B cell (primary cell): ENCODE results near the gene NAALADL1. TPM values are rescaled to one million over a fixed set of nuclear protein-coding genes. Genes with fewer than 3 reads are reported as not detected.
A peak's percentile ranks its signal among the peaks of the same experiment; 100 is the strongest.

ENCODE experiments used
- ATAC-seq: fragments of 200-7000 bp; cut with Tn5 transposase; one replicate; pipeline ENCODE4 v1.10.0; 2021; ENCODE audit warnings: low read depth, mild to moderate bottlenecking, moderate number of reproducible peaks, moderate library complexity
- CTCF ChIA-PET: fragments of 350-600 bp; sonication (Branson Sonifier 250); formaldehyde crosslinking; loops from one replicate; lab custom pipeline; 2021; ENCODE audit warnings: antibody characterized with exemption, inconsistent platforms; lab: Charles Lee
- POLR2A ChIA-PET: fragments of 350-600 bp; sonication (Branson Sonifier 250); formaldehyde crosslinking; loops from one replicate; lab custom pipeline; 2021; ENCODE audit warnings: antibody characterized with exemption; lab: Charles Lee
- DNase-seq: peaks from one replicate; pipeline ENCODE4 v3.0.0; 2013
- H2AFZ ChIP-seq: 2 replicates; pipeline ENCODE4 v1.6.1; 2012; ENCODE audit warnings: mild to moderate bottlenecking, low read depth, low read length; ENCODE audit not compliant: insufficient read depth, poor library complexity, severe bottlenecking
- H3K27ac ChIP-seq, 2 donors: 1 replicate in 1 of 2; 2 replicates in 1 of 2; pipeline ENCODE4 v1.5.1; 2012 to 2013; ENCODE audit warnings: low read length in 2 of 2, mild to moderate bottlenecking in 2 of 2, moderate library complexity in 1 of 2
- H3K27me3 ChIP-seq, 4 experiments: fragments of 200-600 bp in 1 of 4; sonication (generic) in 1 of 4; replicated peaks in 1 of 4; 1 replicate in 2 of 4; 2 replicates in 2 of 4; pipeline versions ENCODE4 v1.6.1 to v1.7.0; 2013 to 2016; ENCODE audit warnings: low read length in 3 of 4, mild to moderate bottlenecking in 2 of 4, mixed read lengths in 1 of 4, moderate library complexity in 1 of 4; ENCODE audit not compliant: insufficient read depth in 4 of 4, control insufficient read depth in 3 of 4; ENCODE audit errors: control extremely low read depth in 1 of 4
- H3K36me3 ChIP-seq, 2 experiments: replicated peaks in 1 of 2; 1 replicate in 1 of 2; 2 replicates in 1 of 2; pipeline versions ENCODE4 v1.6.1 to v1.7.1; 2013; ENCODE audit warnings: low read length in 1 of 2; ENCODE audit not compliant: insufficient read depth in 2 of 2, control insufficient read depth in 1 of 2; ENCODE audit errors: control extremely low read depth in 1 of 2, extremely low read depth in 1 of 2
- H3K4me1 ChIP-seq, 2 donors: fragments of 200-600 bp in 1 of 2; sonication (generic) in 1 of 2; 1 replicate in 1 of 2; 2 replicates in 1 of 2; pipeline versions ENCODE4 v1.5.1 to v1.6.1; 2013 to 2017; ENCODE audit warnings: low read length in 2 of 2; ENCODE audit not compliant: control insufficient read depth in 2 of 2, insufficient read depth in 2 of 2
- H3K4me2 ChIP-seq: replicated peaks from 2 replicates; pipeline ENCODE3; 2012; ENCODE audit warnings: mild to moderate bottlenecking, low read depth, low read length; ENCODE audit not compliant: poor library complexity, severe bottlenecking
- H3K4me3 ChIP-seq, 5 experiments: fragments of 200-600 bp in 1 of 5; sonication (generic) in 1 of 5; 1 replicate in 3 of 5; 2 replicates in 2 of 5; pipeline versions ENCODE4 v1.5.1 to v1.7.0; 2011 to 2016; ENCODE audit warnings: low read length in 4 of 5, mild to moderate bottlenecking in 4 of 5, low read depth in 2 of 5, control low read depth in 1 of 5, moderate library complexity in 1 of 5; ENCODE audit not compliant: insufficient read depth in 1 of 5; ENCODE audit errors: control extremely low read depth in 1 of 5, extremely low read depth in 1 of 5
- H3K79me2 ChIP-seq: fragments of 200-600 bp; sonication (generic); one replicate; pipeline ENCODE4 v1.6.0; 2016; ENCODE audit warnings: low read length; ENCODE audit not compliant: control insufficient read depth, insufficient read depth
- H3K9ac ChIP-seq: fragments of 200-600 bp; sonication (generic); 2 replicates; pipeline ENCODE4 v1.6.1; 2017; ENCODE audit warnings: mild to moderate bottlenecking, low read length, moderate library complexity
- H3K9me3 ChIP-seq, 3 donors: one replicate each; pipeline versions ENCODE4 v1.6.1 to v1.7.1; 2013; ENCODE audit warnings: low read length in 2 of 3; ENCODE audit not compliant: control insufficient read depth in 2 of 3, insufficient read depth in 1 of 3; ENCODE audit errors: control extremely low read depth in 1 of 3
- H4K20me1 ChIP-seq: 2 replicates; pipeline ENCODE4 v1.6.0; 2012; ENCODE audit warnings: mild to moderate bottlenecking, low read length; ENCODE audit not compliant: insufficient read depth, control insufficient read depth, poor library complexity, severe bottlenecking
- H3K27ac Mint-ChIP-seq: one replicate; pipeline ENCODE4 v1.8.0; 2021; ENCODE audit warnings: mixed read lengths
- H3K27me3 Mint-ChIP-seq: one replicate; pipeline ENCODE4 v1.8.0; 2021; ENCODE audit warnings: mixed read lengths
- H3K4me1 Mint-ChIP-seq: one replicate; pipeline ENCODE4 v1.8.0; 2021; ENCODE audit warnings: mixed read lengths
- H3K4me3 Mint-ChIP-seq: one replicate; pipeline ENCODE4 v1.8.0; 2021; ENCODE audit warnings: mixed read lengths
- H3K9me3 Mint-ChIP-seq: one replicate; pipeline ENCODE4 v1.8.0; 2022; ENCODE audit warnings: mixed read lengths; ENCODE audit not compliant: insufficient read depth
- CTCF ChIP-seq: fragments of 200-600 bp; IDR thresholded peaks from one replicate; pipeline ENCODE4 v1.8.0; 2022; ENCODE audit warnings: antibody characterized with exemption, mild to moderate bottlenecking
- EZH2 ChIP-seq: IDR thresholded peaks from 2 replicates; pipeline ENCODE4 v1.6.1; 2012; ENCODE audit warnings: borderline replicate concordance, low read depth, mild to moderate bottlenecking, moderate library complexity, low read length; ENCODE audit not compliant: insufficient read depth, poor library complexity, severe bottlenecking
- WGBS: methylation state at CpG from one replicate; pipeline ENCODE4 v1.1.5; 2013; ENCODE audit warnings: missing lambda C conversion rate; ENCODE audit not compliant: insufficient coverage; 5-methylcytosine and 5-hydroxymethylcytosine counted together
- intact Hi-C: fragments of 100-400 bp; cut with micrococcal nuclease; formaldehyde crosslinking; loops from one replicate; pipeline ENCODE4 v1.10.0; 2022
- polyA plus RNA-seq: library from polyadenylated mRNA; depleted of rRNA; stranded (reverse); fragments of >200 nt; gene quantifications from 2 replicates; pipeline ENCODE4 v1.2.3, GENCODE V29; 2012
- total RNA-seq, 2 donors: library from RNA; stranded (reverse); fragments of 120-200 nt in 1 of 2; gene quantifications; 1 replicate in 1 of 2; 2 replicates in 1 of 2; pipeline versions ENCODE4 v1.2.3 to v1.2.4, GENCODE V29; 2013 to 2022

NAALADL1 gene
- total and polyA plus RNA-seq, 2 donors (not counting 1 experiment from before 2014, with no cell fraction given): 23.0 to 40.2 TPM

GRCh38 chr11:65078151-65078550 lies 19.8 kb upstream of the NAALADL1 start:
- H4K20me1 ChIP-seq: no peaks in the 10 kb centered on the region
- Mint-ChIP-seq H3K27me3 (no peaks in the 10 kb centered on the region), H3K27ac (peak overlapping the region; percentile 56), H3K4me1 (peaks cover 8% of the 10 kb centered on the region), H3K9me3 (no peaks in the 10 kb centered on the region), H3K4me3 (no peak overlapping the region)
- intact Hi-C loops: loop anchor here (1.0 kb wide), 1 partner anchor 64 kb away; the partner anchor contains the start of gene ARL2
- ChIA-PET CTCF (interaction anchor here (0.6 to 0.9 kb wide), 6 partner anchors 12 to 230 kb away, joined by 3 to 5 read pairs (median 3); partner anchors contain the start of gene ARL2), POLR2A (no interaction called here)
- no peak overlapping the region for H3K4me3 ChIP-seq
- no peaks in the 10 kb centered on the region for H3K9me3 ChIP-seq
- no peaks in the 10 kb centered on the region for H3K27me3 ChIP-seq
- no peak overlapping the region for H3K9ac ChIP-seq
- H3K79me2 ChIP-seq: peaks cover 12% of the 10 kb centered on the region
- DNase-seq: peak; percentile 76
- no peak overlapping the region for H3K4me2 ChIP-seq
- TF ChIP-seq EZH2 (no peak), CTCF (peak; percentile 71)
- H2AFZ ChIP-seq: peak overlapping the region; percentile 63
- H3K4me1 ChIP-seq: peaks cover 0 to 11% of the 10 kb centered on the region in 2 donors
- peak; percentile 99 for ATAC-seq
- H3K27ac ChIP-seq: peak overlapping the region in 1 of 2 donors; percentile 0
- 42% methylated on average over 2 of the region's 3 CpGs for WGBS
- H3K36me3 ChIP-seq: no peaks in the 10 kb centered on the region

- H3K4me3 Mint-ChIP-seq: no peak overlapping the region
- peaks cover 12% of the 10 kb centered on the region for H3K79me2 ChIP-seq
Measured at GRCh38 chr11:65077451-65077850, 19.1 kb upstream of the NAALADL1 start.

More at GRCh38 chr11:65077451-65077850, 19.1 kb upstream of the NAALADL1 start:
- WGBS: 91% methylated on average over 4 of the region's 4 CpGs
- Mint-ChIP-seq H3K27ac (no peak overlapping the region), H3K4me1 (peaks cover 5% of the 10 kb centered on the region), H3K9me3 (no peaks in the 10 kb centered on the region), H3K27me3 (no peaks in the 10 kb centered on the region)
- CTCF ChIA-PET: no interaction called here
- DNase-seq (no peak), ATAC-seq (no peak)
- Histone ChIP-seq H4K20me1 (no peaks in the 10 kb centered on the region), H3K4me1 (peaks cover 0 to 12% of the 10 kb centered on the region in 2 donors), H2AFZ (no peak overlapping the region), H3K27me3 (no peaks in the 10 kb centered on the region), H3K9ac (no peak overlapping the region), H3K27ac (no peak overlapping the region), H3K4me2 (no peak overlapping the region), H3K9me3 (no peaks in the 10 kb centered on the region), H3K4me3 (no peak overlapping the region), H3K36me3 (no peaks in the 10 kb centered on the region)
- POLR2A ChIA-PET: no interaction called here
- TF ChIP-seq EZH2: no peak
- TF ChIP-seq CTCF: no peak
- intact Hi-C loops: no loop called here
